ENCODE data around the gene SH3BGRL3.
A peak's percentile ranks its signal among the peaks of the same experiment; 100 is the strongest.
"Not testable (repeated sequence)": the region's sequence is repeated elsewhere in the genome, so short reads cannot be mapped to it uniquely, and the experiment has no call there.

SH3BGRL3 gene

GRCh38 chr1:26279456-26280332 is at the start of gene SH3BGRL3:
Gene SH3BGRL3 (plus strand): TSS chr1:26280086. CDS start chr1:26280156, 70 bp downstream.
- Histone ChIP-seq H4K20me1 (ENCODE audit: insufficient read depth, low read length, poor library complexity, severe bottlenecking) (peaks cover 9% of the 10 kb centered on the region), H3K9ac (ENCODE audit: low read depth, low read length, poor library complexity, severe bottlenecking) (peak within 1 kb of the TSS; percentile 73), H3K9me3 (ENCODE audit: insufficient read depth, low read depth, low read length) (no peaks in the 10 kb centered on the region), H3K4me1 (ENCODE audit: insufficient read depth, low read length, poor library complexity, severe bottlenecking) (peaks cover 72% of the 10 kb centered on the region), H3K4me3 (ENCODE audit: low read length, poor library complexity, severe bottlenecking) (peak within 1 kb of the TSS; percentile 78), H3K4me2 (ENCODE audit: low read depth, low read length, poor library complexity, severe bottlenecking) (peak within 1 kb of the TSS; percentile 88), H3K27me3 (ENCODE audit: insufficient read depth, low read length, poor library complexity, severe bottlenecking) (no peaks in the 10 kb centered on the region), H3K36me3 (ENCODE audit: insufficient read depth, low read length) (peaks cover 35% of the 10 kb centered on the region), H3K9me2 (replicated peaks; ENCODE audit: low read depth, low read length) (no peaks in the 10 kb centered on the region), H2AFZ (ENCODE audit: low read length) (peak within 1 kb of the TSS; percentile 62; the same call in 1 of the 2 replicates), H3K79me2 (ENCODE audit: insufficient read depth, low read length) (peaks cover 59% of the 10 kb centered on the region), H3F3A (ENCODE audit: low read depth) (no peaks in the 10 kb centered on the region)
- TF ChIP-seq CTCF (conservative IDR thresholded peaks at IDR 0.05; ENCODE audit: low read length): peak; percentile 65
- no peak for TF ChIP-seq EZH2phosphoT487 (IDR thresholded peaks at IDR 0.05; ENCODE audit: borderline replicate concordance)

GRCh38 chr1:26230682-26231081 is 49.2 kb upstream of the SH3BGRL3 start:
- H3K27me3 ChIP-seq (ENCODE audit: insufficient read depth, low read length, poor library complexity, severe bottlenecking); H2AFZ ChIP-seq (ENCODE audit: low read length); H3K9ac ChIP-seq (ENCODE audit: low read depth, low read length, poor library complexity, severe bottlenecking); H3K4me3 ChIP-seq (ENCODE audit: low read length, poor library complexity, severe bottlenecking); H3K9me3 ChIP-seq (ENCODE audit: insufficient read depth, low read depth, low read length); H3K4me2 ChIP-seq (ENCODE audit: low read depth, low read length, poor library complexity, severe bottlenecking); H3K9me2 ChIP-seq (replicated peaks; ENCODE audit: low read depth, low read length); H3F3A ChIP-seq (ENCODE audit: low read depth); H3K4me1 ChIP-seq (ENCODE audit: insufficient read depth, low read length, poor library complexity, severe bottlenecking); H3K36me3 ChIP-seq (ENCODE audit: insufficient read depth, low read length): not testable (repeated sequence)
- H3K79me2 ChIP-seq (ENCODE audit: insufficient read depth, low read length): peaks cover 17% of the 10 kb centered on the region
- H4K20me1 ChIP-seq (ENCODE audit: insufficient read depth, low read length, poor library complexity, severe bottlenecking): peaks cover 14% of the 10 kb centered on the region

- no peaks in the 10 kb centered on the region for H3K9me2 ChIP-seq (replicated peaks; ENCODE audit: low read depth, low read length)
- no peaks in the 10 kb centered on the region for H3K36me3 ChIP-seq (ENCODE audit: insufficient read depth, low read length)
- H3K9me3 ChIP-seq (ENCODE audit: insufficient read depth, low read depth, low read length): no peaks in the 10 kb centered on the region
- H4K20me1 ChIP-seq (ENCODE audit: insufficient read depth, low read length, poor library complexity, severe bottlenecking): peaks cover 44% of the 10 kb centered on the region
- TF ChIP-seq CTCF (conservative IDR thresholded peaks at IDR 0.05; ENCODE audit: low read length): peak; percentile 81
- no peak for TF ChIP-seq EZH2phosphoT487 (IDR thresholded peaks at IDR 0.05; ENCODE audit: borderline replicate concordance)
- peak within 1 kb of the TSS; percentile 96 for H3K4me3 ChIP-seq (ENCODE audit: low read length, poor library complexity, severe bottlenecking)
- H3K4me2 ChIP-seq (ENCODE audit: low read depth, low read length, poor library complexity, severe bottlenecking): peak within 1 kb of the TSS; percentile 87
- no peaks in the 10 kb centered on the region for H3F3A ChIP-seq (ENCODE audit: low read depth)
- peaks cover 33% of the 10 kb centered on the region for H3K4me1 ChIP-seq (ENCODE audit: insufficient read depth, low read length, poor library complexity, severe bottlenecking)
- H3K27me3 ChIP-seq (ENCODE audit: insufficient read depth, low read length, poor library complexity, severe bottlenecking): no peaks in the 10 kb centered on the region
- H3K79me2 ChIP-seq (ENCODE audit: insufficient read depth, low read length): peaks cover 50% of the 10 kb centered on the region
- H3K9ac ChIP-seq (ENCODE audit: low read depth, low read length, poor library complexity, severe bottlenecking): peak within 1 kb of the TSS; percentile 90
- peak within 1 kb of the TSS; percentile 93 for H2AFZ ChIP-seq (ENCODE audit: low read length)
Measured at GRCh38 chr1:26233903-26234643, 45.8 kb upstream of the SH3BGRL3 start, which contains the start of gene CEP85. Gene CEP85 (plus strand): TSS chr1:26234200. CDS start chr1:26239784, 5,584 bp downstream.
